Activated T-helper 1 cell treated with Interleukin-2 at 50 U/mL for 16 hours (primary cell): ENCODE measurements around the gene POLR1A.

Source experiments
- DNase-seq: peaks from one replicate; pipeline ENCODE4 v3.0.0-alpha.2; 2020; ENCODE audit warnings: low read depth

The POLR1A gene

DNA sequence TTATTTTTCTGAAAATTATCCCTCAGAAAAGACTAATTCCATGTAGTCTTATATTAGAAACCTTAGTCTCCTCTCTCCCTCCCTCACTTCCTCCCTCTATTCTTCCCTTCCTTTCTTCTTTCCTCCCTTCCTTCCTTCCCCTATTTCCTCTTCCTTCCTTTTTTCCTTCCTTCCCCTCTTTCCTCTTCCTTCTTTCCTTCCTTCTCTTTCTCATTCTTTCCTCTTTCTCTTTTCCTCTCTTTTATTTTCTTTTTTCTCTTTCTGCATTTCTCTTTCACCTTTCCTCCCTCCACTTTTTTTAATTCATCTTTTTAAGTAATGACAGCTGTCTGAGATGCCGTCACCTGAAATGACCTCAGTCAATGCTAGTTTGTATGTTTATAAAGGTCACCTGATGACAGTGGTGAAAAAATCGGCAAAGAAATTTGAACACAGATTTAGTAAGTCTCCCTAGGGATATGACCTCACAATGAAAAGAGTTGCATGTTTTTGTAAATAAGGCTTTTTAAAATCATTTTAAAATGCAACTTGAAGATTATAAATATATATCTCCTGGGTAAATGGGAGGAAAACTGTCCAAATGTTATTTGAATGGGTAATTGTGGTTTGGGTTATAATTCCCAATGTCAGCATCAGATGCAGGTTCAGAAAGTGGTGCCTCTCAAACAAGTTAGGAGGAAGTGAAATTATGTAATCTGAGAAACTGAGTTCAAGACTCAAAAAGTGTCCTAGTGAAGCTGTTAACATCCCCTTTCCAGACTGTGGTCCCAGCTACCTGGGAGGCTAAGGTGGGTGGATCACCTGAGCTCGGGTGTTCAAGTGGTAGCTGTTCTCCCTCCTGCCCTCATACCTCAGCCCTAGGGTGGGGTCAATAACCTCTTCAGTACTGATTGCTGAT, 126.6 kb downstream of the POLR1A start:
- no peak for DNase-seq

DNA sequence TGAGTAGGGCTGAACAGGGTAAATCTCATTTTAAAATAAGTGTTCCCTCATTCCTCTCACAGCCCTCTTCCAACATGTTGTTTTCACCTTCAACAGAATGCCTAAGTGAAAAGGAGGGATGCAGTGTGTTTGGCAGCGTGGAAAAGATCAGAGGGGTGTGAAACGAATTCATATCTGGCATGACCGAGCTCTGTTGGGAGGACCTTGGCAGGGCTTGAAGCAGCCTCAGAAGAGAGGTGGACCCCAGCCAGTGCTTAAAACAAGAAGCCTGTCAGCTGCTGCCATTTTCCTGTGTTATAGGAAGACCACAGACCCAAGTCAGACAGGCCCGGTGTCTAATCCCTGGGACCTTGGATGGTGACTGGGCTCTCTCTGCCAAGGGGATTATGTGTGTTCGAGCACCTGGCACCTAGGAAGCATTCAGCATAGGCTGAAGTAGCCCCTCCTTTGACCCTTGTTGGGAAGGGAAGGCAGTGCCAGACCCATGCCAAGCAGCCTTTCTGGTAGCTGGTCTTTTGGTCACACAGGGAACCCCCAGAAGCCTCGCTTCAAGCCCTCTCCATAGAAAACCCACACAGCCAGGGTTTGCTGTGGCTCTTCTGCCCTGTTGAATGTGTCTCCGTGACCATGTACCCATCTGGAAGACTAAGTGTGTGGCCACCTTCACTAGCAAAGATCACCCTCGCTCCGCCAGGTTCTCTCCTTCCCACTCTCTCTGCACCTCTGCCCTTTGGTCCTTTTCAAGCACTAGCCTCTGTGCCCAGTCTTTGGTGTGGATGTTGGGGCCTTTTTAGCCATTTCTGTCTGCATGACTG, 129.4 kb downstream of the POLR1A start:
- no peak for DNase-seq

DNA sequence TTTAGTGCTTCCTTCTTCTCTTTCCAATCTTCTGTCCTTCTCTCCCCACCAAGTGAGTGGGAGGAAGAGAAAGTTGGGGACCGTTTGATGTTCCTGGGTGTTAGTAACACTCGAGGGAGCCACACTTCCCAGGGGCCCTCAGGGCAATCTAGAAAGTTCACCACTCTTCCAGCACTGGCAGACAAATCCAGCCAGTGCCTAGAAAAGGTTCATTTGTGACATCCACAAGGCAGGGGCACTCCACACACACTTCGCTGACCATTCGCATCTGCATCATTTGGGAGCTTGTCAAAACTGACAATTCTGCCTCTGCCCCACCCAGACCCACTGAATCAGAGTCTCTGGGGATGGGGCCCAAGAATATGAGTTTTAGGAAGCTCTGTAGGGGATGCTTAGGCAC, 130.1 kb downstream of the POLR1A start:
- DNase-seq, result no peak

DNA sequence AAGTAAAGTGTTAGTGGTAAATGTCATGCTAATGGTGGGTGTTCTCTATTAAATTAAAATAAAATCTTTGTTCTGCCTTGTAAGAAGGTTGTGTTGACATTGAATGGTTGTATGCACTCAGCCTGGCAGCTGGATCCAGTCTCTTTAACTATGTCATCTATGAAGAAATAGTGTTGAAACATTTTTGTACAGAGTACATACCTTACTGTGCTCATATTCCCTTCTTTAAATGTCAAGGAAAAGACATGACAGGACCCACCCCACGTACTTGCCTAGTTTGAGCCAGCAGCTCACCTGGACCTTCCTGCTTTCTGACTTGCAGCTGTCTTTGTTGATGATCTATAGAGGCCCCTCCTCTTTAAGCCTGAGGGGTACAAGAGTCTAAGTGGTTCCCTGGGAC, 131.3 kb downstream of the POLR1A start:
- no peak for DNase-seq

GRCh38 chr2:85972355-85972754, 133.3 kb downstream of the POLR1A start:
- no peak for DNase-seq

GRCh38 chr2:85971366-85971765, 134.3 kb downstream of the POLR1A start:
- no peak for DNase-seq
